Ovary (tissue), 9 donors: ENCODE measurements around the gene ALKBH3. TPM values are rescaled to one million over a fixed set of nuclear protein-coding genes. Genes with fewer than 3 reads are reported as not detected.

Source experiments
- DNase-seq, 5 donors: peaks; one replicate each; pipeline ENCODE4 v3.0.0-alpha.2; 2019 to 2020
- H3K27ac ChIP-seq, 2 donors: fragments of 200-600 bp; one replicate each; pipeline versions ENCODE4 v1.5.1 to v1.8.0; 2019 to 2022
- H3K27me3 ChIP-seq: fragments of 200-600 bp; one replicate; pipeline ENCODE4 v1.8.0; 2022
- H3K36me3 ChIP-seq: fragments of 200-600 bp; sonication (generic); one replicate; pipeline ENCODE4 v1.5.1; 2019
- H3K4me1 ChIP-seq: one replicate; pipeline ENCODE4 v1.8.1; 2013; ENCODE audit warnings: mild to moderate bottlenecking, moderate library complexity; ENCODE audit not compliant: insufficient read depth
- H3K4me3 ChIP-seq: fragments of 200-600 bp; sonication (generic); one replicate; pipeline ENCODE4 v1.5.1; 2017
- H3K9me3 ChIP-seq, 2 donors: fragments of 200-600 bp in 1 of 2; sonication (generic) in 1 of 2; one replicate each; pipeline versions ENCODE4 v1.5.1 to v1.8.1; 2013 to 2019; ENCODE audit warnings: mild to moderate bottlenecking in 1 of 2, moderate library complexity in 1 of 2
- CTCF ChIP-seq, 3 donors: fragments of 450-650 bp in 2 of 3; fragments of 200-600 bp in 1 of 3; IDR thresholded peaks; one replicate each; pipeline versions ENCODE4 v1.5.1 to v1.8.0; 2016 to 2022; ENCODE audit warnings: antibody characterized with exemption in 3 of 3, mild to moderate bottlenecking in 1 of 3
- EP300 ChIP-seq: sonication (generic); formaldehyde crosslinking; IDR thresholded peaks from one replicate; pipeline ENCODE4 v1.6.1; 2017; ENCODE audit warnings: antibody characterized with exemption
- POLR2A ChIP-seq: fragments of 450-650 bp; IDR thresholded peaks from one replicate; pipeline ENCODE4 v1.6.1; 2017; ENCODE audit warnings: antibody characterized with exemption, mild to moderate bottlenecking, moderate library complexity
- WGBS, 3 donors: extraction: QIAGEN DNeasy Blood & Tissue Kit in 1 of 3; methylation state at CpG; one replicate each; pipeline versions ENCODE4 v1.1.5 to v1.1.7; 2013 to 2017; 5-methylcytosine and 5-hydroxymethylcytosine counted together
- intact Hi-C, 4 donors: fragments of 100-400 bp; cut with DNase I; formaldehyde crosslinking; loops; one replicate each; pipeline versions ENCODE4 v1.11.0 to v1.15.1; 2022 to 2023
- polyA plus RNA-seq, 2 donors: library from polyadenylated mRNA; stranded (reverse); fragments of 200-250 nt in 1 of 2; fragments of 350-450 nt in 1 of 2; fragmentation: Illumina TruSeq in 1 of 2; extraction: RNeasy Lipid Tissue Mini Kit (QIAGEN cat#74804) in 1 of 2; gene quantifications; one replicate each; pipeline ENCODE4 v1.2.3, GENCODE V29; 2013 to 2014
- total RNA-seq, 7 donors: library from RNA; depleted of rRNA in 2 of 7; stranded (reverse); fragments of >200 nt in 2 of 7; fragmentation: NEBNext Ultra II Directional in 3 of 7; extraction: Animal tissue kit (Norgen Biotek cat#: 25700) in 3 of 7; gene quantifications; one replicate each; pipeline versions ENCODE4 v1.1.0 to v1.2.4, GENCODE V29; 2016 to 2023
- donor health status: DM: no; HTN: no; CAD: no; lungs with moderate emphysema.
- donor health status: DM: no; HTN: no; CAD: no.
- donor health status: Bipolar disorder and iron deficiency.
- donor health status: DM: yes; HTN: yes; CAD: no.
- donor health status: DM: no; HTN: no; CAD: no.
- donor health status: DM: yes; HTN: yes; CAD: no.

The ALKBH3 gene
- total and polyA plus RNA-seq, 9 donors = 25.4 to 53.5 (median 32.2) TPM

GRCh38 chr11:43925063-43925931 lies 44.7 kb downstream of the ALKBH3 start:
- intact Hi-C loops = no loop called here
- Histone ChIP-seq H3K27ac (peak overlapping the region; percentile 87 to 96), H3K27me3 (no peaks in the 10 kb centered on the region), H3K9me3 (no peaks in the 10 kb centered on the region), H3K4me1 (peaks cover 52% of the 10 kb centered on the region), H3K4me3 (no peak overlapping the region), H3K36me3 (no peaks in the 10 kb centered on the region)
- WGBS, 3 donors = 81 to 83% (median 81%) methylated on average over 14 of the region's 14 CpGs
- TF ChIP-seq POLR2A = no peak
- TF ChIP-seq EP300 = no peak
- TF ChIP-seq CTCF (IDR thresholded peaks at IDR 0.05) = no peak
- DNase-seq = no peak

DNA sequence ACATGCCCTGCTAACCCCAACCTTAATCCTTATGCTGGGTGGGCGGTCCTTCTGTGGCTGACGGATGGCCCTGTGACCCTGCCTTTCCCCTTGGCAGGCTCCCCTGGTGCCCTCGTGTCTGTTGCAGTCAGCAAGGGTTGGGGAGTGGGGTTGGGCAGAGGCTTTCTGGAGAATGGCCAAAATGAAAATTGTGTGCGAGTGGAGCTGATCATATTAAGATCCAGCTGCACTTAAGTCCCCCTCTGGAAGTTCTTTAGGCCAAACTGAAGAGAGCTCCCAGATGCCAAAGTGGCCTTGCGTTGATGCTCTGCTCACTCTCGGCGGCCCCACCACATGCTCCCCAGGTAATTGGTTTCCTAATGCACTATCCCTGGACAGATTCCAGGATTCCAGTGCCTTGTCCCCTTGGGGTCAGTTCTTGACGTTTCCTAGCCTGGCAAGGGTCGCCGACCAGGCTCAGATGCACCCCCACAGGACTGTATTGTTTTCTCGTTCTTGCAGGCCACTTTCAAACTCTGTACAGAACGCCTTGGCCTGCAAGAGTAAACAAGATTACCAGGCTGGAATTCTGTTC lies 45.4 kb downstream of the ALKBH3 start:
- peak in 1 of 5 donors; percentile 64 for DNase-seq
- Histone ChIP-seq H3K4me1 (peaks cover 51% of the 10 kb centered on the region), H3K9me3 (no peaks in the 10 kb centered on the region), H3K4me3 (no peak overlapping the region), H3K27ac (peak overlapping the region; percentile 87 to 96), H3K36me3 (no peaks in the 10 kb centered on the region), H3K27me3 (no peaks in the 10 kb centered on the region)
- intact Hi-C loops = no loop called here
- TF ChIP-seq POLR2A (no peak), CTCF (IDR thresholded peaks at IDR 0.05) (no peak), EP300 (no peak)
- 29 to 52% (median 48%) methylated on average over 12 of the region's 12 CpGs for WGBS, 3 donors

DNA sequence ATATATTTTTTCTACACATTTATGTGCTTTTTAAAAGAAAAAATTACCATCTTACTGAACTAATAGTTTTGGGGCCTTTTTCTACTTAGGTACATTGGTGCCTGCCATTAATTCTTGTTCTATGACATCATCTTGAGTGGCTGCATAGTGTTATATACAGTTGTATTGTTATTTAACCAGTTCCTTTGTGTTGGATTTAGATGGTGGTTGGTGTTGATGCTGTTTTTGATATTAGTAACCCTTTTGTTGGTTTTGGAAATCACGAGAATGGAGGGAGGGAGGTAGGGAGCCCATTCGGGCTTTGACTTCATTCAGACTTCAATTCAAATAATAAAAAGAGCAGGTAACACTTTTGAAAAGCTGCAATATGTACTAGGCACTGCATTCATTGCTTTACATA lies 46.4 kb downstream of the ALKBH3 start:
- Histone ChIP-seq H3K27ac (no peak overlapping the region), H3K36me3 (no peaks in the 10 kb centered on the region), H3K4me1 (peaks cover 52% of the 10 kb centered on the region), H3K9me3 (no peaks in the 10 kb centered on the region), H3K4me3 (no peak overlapping the region), H3K27me3 (no peaks in the 10 kb centered on the region)
- no peak for TF ChIP-seq EP300
- TF ChIP-seq CTCF (IDR thresholded peaks at IDR 0.05) = no peak
- no peak for TF ChIP-seq POLR2A
- intact Hi-C loops = no loop called here
- no peak for DNase-seq
- 88 to 95% (median 94%) methylated on average over 2 of the region's 2 CpGs for WGBS, 3 donors

DNA sequence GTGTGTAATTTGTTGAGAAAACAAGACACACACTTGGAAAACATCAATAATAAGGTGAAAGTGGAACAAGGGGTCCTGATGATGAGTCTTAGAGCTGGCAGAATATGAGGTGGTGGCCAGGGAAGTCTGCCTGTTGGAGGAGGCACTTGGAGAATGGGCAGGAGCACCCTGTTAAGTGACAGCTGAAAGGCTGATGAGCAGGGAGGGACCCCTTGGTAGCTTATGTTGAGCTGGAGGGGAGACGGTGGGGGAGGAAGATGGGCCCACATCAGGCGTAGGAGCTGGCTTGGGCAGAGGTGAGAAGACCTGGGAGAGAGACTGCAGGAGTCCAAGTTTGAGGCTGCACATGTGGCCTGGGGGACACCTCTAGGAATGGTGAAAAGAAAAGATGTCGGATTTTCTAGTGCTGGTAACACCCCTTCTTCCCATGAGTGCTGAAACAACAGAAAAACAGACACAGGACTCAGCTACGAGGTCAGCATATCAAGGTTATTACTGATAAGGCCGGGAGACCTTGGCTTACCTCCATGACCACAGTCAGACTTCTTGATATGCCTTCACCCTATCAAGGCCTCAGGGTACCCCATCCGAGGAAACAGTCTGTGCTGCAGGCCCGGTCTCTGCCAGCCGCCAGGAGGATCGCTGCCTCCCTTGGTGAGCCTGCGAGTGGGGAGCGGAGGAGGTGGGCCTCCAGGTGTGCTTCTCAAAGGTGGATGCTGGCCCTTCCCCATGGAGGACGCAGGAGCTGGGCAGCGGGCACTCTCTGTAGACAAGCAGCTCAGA lies 47.5 kb downstream of the ALKBH3 start:
- DNase-seq = peak in 4 of 5 donors; percentile 55 to 71 (median 64)
- Histone ChIP-seq H3K4me3 (no peak overlapping the region), H3K27me3 (no peaks in the 10 kb centered on the region), H3K36me3 (no peaks in the 10 kb centered on the region), H3K9me3 (no peaks in the 10 kb centered on the region), H3K4me1 (peaks cover 47% of the 10 kb centered on the region), H3K27ac (peak overlapping the region; percentile 65 to 70)
- no peak for TF ChIP-seq EP300
- no peak for TF ChIP-seq CTCF (IDR thresholded peaks at IDR 0.05)
- TF ChIP-seq POLR2A = no peak
- WGBS, 3 donors = 57 to 69% (median 61%) methylated on average over 13 of the region's 13 CpGs
- intact Hi-C loops = no loop called here
